HG03159 (cell line): Measurements from ENCODE around the gene KIF9.
"Not testable (repeated sequence)": the region's sequence is repeated elsewhere in the genome, so short reads cannot be mapped to it uniquely, and the experiment has no call there.

Experiments used
- ATAC-seq: cut with Tn5 transposase; IDR thresholded peaks from one replicate; pipeline ENCODE4 v1.9.1; 2021; ENCODE audit warnings: mild to moderate bottlenecking, moderate library complexity; ENCODE audit not compliant: unreplicated experiment

Gene KIF9

GRCh38 chr3:47282424-47283192, at the start of gene KIF9, which contains the start of gene KLHL18:
TSS of gene KIF9 (minus strand) at chr3:47282799. CDS start at chr3:47277374, 5,425 bp downstream.
TSS of gene KLHL18 (plus strand) at chr3:47282944. CDS start at chr3:47282966, 22 bp downstream.
- ATAC-seq = peak; percentile 73

GRCh38 chr3:47324278-47324865, 41.8 kb upstream of the KIF9 start:
- no peak for ATAC-seq

- no peak for ATAC-seq
Measured at GRCh38 chr3:47323431-47324277, 41.1 kb upstream of the KIF9 start.

GRCh38 chr3:47319956-47320355, 37.4 kb upstream of the KIF9 start:
- ATAC-seq = no peak

- ATAC-seq = no peak
Measured at GRCh38 chr3:47318916-47319315, 36.3 kb upstream of the KIF9 start.

- ATAC-seq = not testable (repeated sequence)
Measured at GRCh38 chr3:47316151-47316550, 33.6 kb upstream of the KIF9 start.

- ATAC-seq = no peak
Measured at GRCh38 chr3:47315069-47315647, 32.6 kb upstream of the KIF9 start.

- ATAC-seq = no peak
Measured at GRCh38 chr3:47314056-47314764, 31.6 kb upstream of the KIF9 start.

GRCh38 chr3:47313341-47314055, 30.9 kb upstream of the KIF9 start:
- ATAC-seq = no peak

GRCh38 chr3:47310391-47310790, 27.8 kb upstream of the KIF9 start:
- ATAC-seq = no peak

GRCh38 chr3:47309231-47309630, 26.6 kb upstream of the KIF9 start:
- not testable (repeated sequence) for ATAC-seq

- no peak for ATAC-seq
Measured at GRCh38 chr3:47306022-47306421, 23.4 kb upstream of the KIF9 start.

GRCh38 chr3:47301456-47301855, 18.9 kb upstream of the KIF9 start:
- no peak for ATAC-seq

GRCh38 chr3:47299381-47300318, 17.1 kb upstream of the KIF9 start:
- no peak for ATAC-seq

- ATAC-seq = no peak
Measured at GRCh38 chr3:47298439-47298838, 15.8 kb upstream of the KIF9 start.

- no peak for ATAC-seq
Measured at GRCh38 chr3:47296562-47297302, 14.1 kb upstream of the KIF9 start.

- ATAC-seq = no peak
Measured at GRCh38 chr3:47295976-47296375, 13.4 kb upstream of the KIF9 start.

GRCh38 chr3:47295322-47295721, 12.7 kb upstream of the KIF9 start:
- ATAC-seq = no peak
